HUES48 (cell line): Measurements from ENCODE around the gene TRMT10A.

Experiments
- H3K27ac ChIP-seq: one replicate; pipeline ENCODE4 v1.7.0; 2013; ENCODE audit warnings: low read depth, low read length, inconsistent platforms
- H3K27me3 ChIP-seq: 2 replicates; pipeline ENCODE4 v1.6.1; 2013; ENCODE audit warnings: mild to moderate bottlenecking, low read length; ENCODE audit not compliant: control insufficient read depth, insufficient read depth
- H3K36me3 ChIP-seq: 2 replicates; pipeline ENCODE4 v1.6.1; 2013; ENCODE audit warnings: low read length; ENCODE audit not compliant: control insufficient read depth, insufficient read depth
- H3K4me1 ChIP-seq: 2 replicates; pipeline ENCODE4 v1.6.1; 2013; ENCODE audit warnings: mild to moderate bottlenecking, low read length; ENCODE audit not compliant: control insufficient read depth, insufficient read depth
- H3K4me3 ChIP-seq: 2 replicates; pipeline ENCODE4 v1.5.1; 2013; ENCODE audit warnings: mild to moderate bottlenecking, low read depth, low read length
- H3K9ac ChIP-seq: 2 replicates; pipeline ENCODE4 v1.6.1; 2013; ENCODE audit warnings: mild to moderate bottlenecking, low read depth, low read length, moderate library complexity
- H3K9me3 ChIP-seq: 2 replicates; pipeline ENCODE4 v1.6.1; 2013; ENCODE audit warnings: low read length; ENCODE audit not compliant: control insufficient read depth, insufficient read depth

The TRMT10A gene

DNA sequence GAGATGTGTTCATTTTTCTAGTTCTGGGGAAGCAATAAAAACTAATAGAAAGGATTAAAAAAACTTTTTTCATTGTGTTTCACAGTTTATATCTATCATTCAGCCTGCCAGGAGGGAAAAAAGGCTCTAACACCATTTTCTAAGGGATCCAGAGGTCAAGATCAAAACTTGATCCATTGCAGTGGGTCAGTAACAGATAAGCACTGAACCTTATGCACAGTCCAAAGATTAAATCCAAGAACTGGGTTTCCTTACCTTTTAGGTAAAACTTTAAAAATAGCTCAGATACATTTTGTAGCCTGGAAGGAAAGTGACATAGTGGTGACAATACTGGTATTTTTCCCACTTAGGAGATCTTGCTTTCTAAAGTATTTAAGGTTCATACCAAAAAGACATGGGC is 23.5 kb upstream of the TRMT10A start:
- H3K27me3 ChIP-seq = no peaks in the 10 kb centered on the region
- no peaks in the 10 kb centered on the region for H3K4me1 ChIP-seq
- no peaks in the 10 kb centered on the region for H3K36me3 ChIP-seq
- H3K27ac ChIP-seq = no peak overlapping the region
- H3K9ac ChIP-seq = no peak overlapping the region
- H3K4me3 ChIP-seq = no peak overlapping the region
- H3K9me3 ChIP-seq = no peaks in the 10 kb centered on the region

DNA sequence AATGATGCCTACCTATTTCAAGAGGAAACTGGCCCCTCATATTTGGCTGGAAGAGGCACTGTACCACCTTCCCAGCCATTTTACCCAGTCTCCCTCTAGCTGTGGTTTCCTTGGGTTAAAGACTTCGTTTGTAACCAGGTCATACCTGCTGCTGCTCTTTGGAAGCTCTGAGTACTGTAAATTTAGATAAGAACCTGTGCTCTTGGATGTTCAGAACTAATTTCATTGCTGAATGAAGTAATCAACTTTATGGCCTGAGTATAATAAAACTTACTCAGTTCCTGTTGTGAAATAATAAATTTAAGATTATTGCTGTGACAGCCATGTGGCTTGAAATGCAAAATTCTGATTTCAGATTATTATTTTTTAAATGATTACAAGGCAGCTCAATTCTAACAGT is 23.0 kb upstream of the TRMT10A start:
- Histone ChIP-seq H3K9ac (no peak overlapping the region), H3K4me3 (no peak overlapping the region), H3K9me3 (no peaks in the 10 kb centered on the region), H3K27ac (no peak overlapping the region), H3K27me3 (no peaks in the 10 kb centered on the region), H3K36me3 (no peaks in the 10 kb centered on the region), H3K4me1 (no peaks in the 10 kb centered on the region)

GRCh38 chr4:99586322-99586721 is 22.5 kb upstream of the TRMT10A start:
- Histone ChIP-seq H3K27me3 (no peaks in the 10 kb centered on the region), H3K9me3 (no peaks in the 10 kb centered on the region), H3K36me3 (no peaks in the 10 kb centered on the region), H3K4me3 (no peak overlapping the region), H3K9ac (no peak overlapping the region), H3K27ac (no peak overlapping the region), H3K4me1 (no peaks in the 10 kb centered on the region)

- Histone ChIP-seq H3K27ac (no peak overlapping the region), H3K36me3 (no peaks in the 10 kb centered on the region), H3K9ac (no peak overlapping the region), H3K27me3 (no peaks in the 10 kb centered on the region), H3K9me3 (no peaks in the 10 kb centered on the region), H3K4me3 (no peak overlapping the region), H3K4me1 (no peaks in the 10 kb centered on the region)
Measured at GRCh38 chr4:99585516-99585915, 21.7 kb upstream of the TRMT10A start.

DNA sequence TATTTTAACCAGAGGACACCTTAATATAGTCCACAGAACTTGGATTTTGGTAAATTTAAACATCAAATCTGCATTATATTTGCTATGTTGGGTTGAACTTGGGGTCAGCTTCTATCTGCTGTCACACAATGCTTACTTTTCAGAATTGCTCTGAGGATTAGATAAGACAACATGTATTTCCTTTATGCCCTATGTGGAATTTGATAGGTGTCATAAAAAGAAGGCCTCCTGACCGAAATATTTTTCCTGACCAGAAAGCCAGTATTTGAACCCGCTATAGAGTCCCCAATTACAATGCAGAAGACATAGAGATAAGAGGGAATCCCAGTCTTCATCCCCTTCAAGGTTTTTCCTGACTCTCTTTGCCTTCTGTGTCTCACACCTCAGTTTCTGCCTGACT is 14.9 kb upstream of the TRMT10A start:
- Histone ChIP-seq H3K36me3 (no peaks in the 10 kb centered on the region), H3K4me1 (peaks cover 11% of the 10 kb centered on the region), H3K9me3 (no peaks in the 10 kb centered on the region), H3K9ac (no peak overlapping the region), H3K27me3 (no peaks in the 10 kb centered on the region), H3K4me3 (no peak overlapping the region), H3K27ac (no peak overlapping the region)

- Histone ChIP-seq H3K9ac (no peak within 1 kb of the TSS), H3K27ac (no peak within 1 kb of the TSS), H3K4me3 (peak within 1 kb of the TSS; percentile 34; the same call in 1 of the 2 replicates), H3K36me3 (no peaks in the 10 kb centered on the region), H3K27me3 (no peaks in the 10 kb centered on the region), H3K9me3 (no peaks in the 10 kb centered on the region), H3K4me1 (peaks cover 11% of the 10 kb centered on the region)
Measured at GRCh38 chr4:99574530-99575324, 10.9 kb upstream of the TRMT10A start, which contains the start of gene MTTP. MTTP (plus strand) TSS chr4:99574824; CDS start chr4:99574910, 86 bp downstream.

DNA sequence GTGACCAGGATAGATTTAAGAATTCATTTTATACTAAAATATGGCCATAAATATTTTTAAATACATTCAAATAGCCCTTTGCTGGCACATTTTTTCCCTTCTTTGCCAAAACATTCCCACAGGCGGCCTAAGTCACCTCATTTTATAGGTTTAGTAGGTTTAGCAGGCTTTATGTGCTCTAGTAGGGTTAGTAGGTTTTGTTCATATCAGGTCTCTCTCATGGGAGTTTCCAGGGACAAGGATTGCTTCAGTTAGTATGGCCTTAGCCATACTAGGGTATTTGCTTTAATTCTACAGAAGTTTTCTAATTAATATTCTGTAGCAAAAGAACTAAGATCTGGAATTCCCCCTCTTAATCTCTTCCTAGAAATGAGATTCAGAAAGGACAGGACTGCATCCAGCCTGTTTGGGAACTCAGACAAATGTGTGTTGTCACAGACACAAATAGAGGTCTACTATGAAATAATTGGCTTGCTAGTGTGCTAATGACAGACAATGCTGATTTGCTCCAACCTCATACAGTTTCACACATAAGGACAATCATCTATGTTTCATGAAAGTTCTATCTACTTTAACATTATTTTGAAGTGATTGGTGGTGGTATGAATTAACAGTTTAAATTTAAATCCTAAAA is 10.0 kb upstream of the TRMT10A start:
- Histone ChIP-seq H3K36me3 (no peaks in the 10 kb centered on the region), H3K9ac (no peak overlapping the region), H3K4me1 (peaks cover 11% of the 10 kb centered on the region), H3K4me3 (no peak overlapping the region), H3K9me3 (no peaks in the 10 kb centered on the region), H3K27ac (no peak overlapping the region), H3K27me3 (no peaks in the 10 kb centered on the region)

DNA sequence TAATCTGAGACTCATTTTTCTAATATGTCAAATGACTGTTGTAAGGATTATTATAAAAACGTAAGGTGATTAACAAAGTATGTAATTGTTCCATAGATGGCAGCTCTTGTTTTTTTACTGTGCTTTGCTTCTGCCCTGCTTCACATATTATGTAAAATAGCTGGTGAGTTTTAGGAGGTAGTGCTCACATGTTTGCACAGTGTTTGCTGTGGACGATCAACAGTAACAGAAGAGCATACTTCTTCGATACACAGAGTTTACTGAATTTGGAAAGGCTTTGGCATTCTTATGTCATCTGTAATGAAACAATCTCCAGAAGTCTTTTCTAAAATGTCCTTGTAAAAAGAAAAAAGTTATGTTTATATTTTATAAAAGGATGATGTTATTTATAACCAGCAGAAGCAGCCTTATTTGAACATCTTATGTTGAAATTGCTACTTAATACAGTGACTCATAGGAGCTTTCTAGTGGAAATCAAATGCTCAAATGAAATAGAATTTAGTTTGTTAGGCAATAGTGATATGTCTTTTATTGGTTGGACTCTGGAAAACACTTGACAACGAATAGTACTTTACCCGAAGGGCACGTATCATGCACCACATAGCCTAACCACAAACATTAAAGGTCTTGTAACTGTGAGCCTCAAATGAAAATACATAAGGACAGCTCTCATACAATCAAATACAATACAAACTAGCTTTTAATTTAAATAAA is 8.8 kb upstream of the TRMT10A start:
- H3K9ac ChIP-seq = no peak overlapping the region
- peaks cover 11% of the 10 kb centered on the region for H3K4me1 ChIP-seq
- H3K27me3 ChIP-seq = no peaks in the 10 kb centered on the region

DNA sequence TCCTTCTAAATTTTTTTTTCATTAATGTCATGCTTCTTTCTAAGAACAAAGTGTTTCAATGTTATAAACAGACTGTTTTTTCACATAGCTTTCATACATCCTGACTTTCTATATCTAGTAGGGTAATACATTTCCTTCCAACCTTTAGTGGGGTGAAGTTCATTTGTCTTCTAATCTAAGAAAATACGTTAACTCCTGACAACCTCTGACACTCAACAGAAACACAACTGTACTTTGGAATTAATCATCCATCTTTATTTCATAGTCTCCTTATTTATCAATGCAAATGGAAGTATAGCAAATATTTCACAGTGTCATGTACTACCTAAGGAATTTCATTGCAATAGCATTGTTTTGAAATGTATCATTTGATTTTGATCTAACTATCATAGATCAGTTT is 8.0 kb upstream of the TRMT10A start:
- no peak overlapping the region for H3K4me3 ChIP-seq
- no peak overlapping the region for H3K27ac ChIP-seq
- H3K36me3 ChIP-seq = no peaks in the 10 kb centered on the region
- no peaks in the 10 kb centered on the region for H3K27me3 ChIP-seq
- H3K4me1 ChIP-seq = peaks cover 11% of the 10 kb centered on the region
- H3K9me3 ChIP-seq = no peaks in the 10 kb centered on the region
- no peak overlapping the region for H3K9ac ChIP-seq

More for the DNA sequence above, 8.8 kb upstream of the TRMT10A start:
- Histone ChIP-seq H3K36me3 (no peaks in the 10 kb centered on the region), H3K4me3 (no peak overlapping the region), H3K27ac (no peak overlapping the region), H3K9me3 (no peaks in the 10 kb centered on the region)

DNA sequence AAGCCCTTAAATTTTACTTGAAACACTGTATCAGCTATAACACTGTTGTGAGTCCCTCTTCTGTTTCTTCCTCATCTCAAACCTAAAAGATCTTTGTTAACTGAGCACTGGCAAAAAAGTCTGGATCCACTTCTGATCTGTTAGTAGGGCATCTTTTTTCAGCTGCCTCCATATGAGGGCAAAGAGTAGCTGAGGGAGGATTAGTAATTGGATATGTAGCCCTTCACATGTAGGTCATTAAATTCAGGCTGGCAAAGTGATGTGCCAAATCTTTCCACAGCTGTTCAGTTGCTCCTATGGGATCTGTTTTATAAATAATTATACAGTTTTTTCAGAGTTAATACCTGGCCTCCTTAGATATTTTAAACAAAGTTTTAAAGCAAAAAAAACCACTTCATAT is 1.1 kb upstream of the TRMT10A start:
- H3K9me3 ChIP-seq = no peaks in the 10 kb centered on the region
- no peak overlapping the region for H3K4me3 ChIP-seq
- no peaks in the 10 kb centered on the region for H3K27me3 ChIP-seq
- no peak overlapping the region for H3K27ac ChIP-seq
- 0 out of 2 replicates have a peak, but pooled peaks cover 3% of the 10 kb centered on the region for H3K4me1 ChIP-seq
- no peak overlapping the region for H3K9ac ChIP-seq
- H3K36me3 ChIP-seq = no peaks in the 10 kb centered on the region

GRCh38 chr4:99552872-99553271 is 11.0 kb downstream of the TRMT10A start:
- Histone ChIP-seq H3K9ac (no peak overlapping the region), H3K4me3 (no peak overlapping the region), H3K27me3 (no peaks in the 10 kb centered on the region), H3K36me3 (no peaks in the 10 kb centered on the region), H3K27ac (no peak overlapping the region), H3K4me1 (peaks cover 6% of the 10 kb centered on the region; the same call in 1 of the 2 replicates), H3K9me3 (no peaks in the 10 kb centered on the region)
